Osteoblast (primary cell): ENCODE data around the gene COLEC11. TPM values are rescaled to one million over a fixed set of nuclear protein-coding genes. Genes with fewer than 3 reads are reported as not detected.

Experiments used
- DNase-seq: peaks from one replicate; pipeline ENCODE4 v3.0.0; 2011; ENCODE audit warnings: low spot score, mixed read lengths; ENCODE audit not compliant: insufficient read length; ENCODE audit errors: missing footprints
- H2AFZ ChIP-seq: 2 replicates; pipeline ENCODE4 v1.6.0; 2011; ENCODE audit warnings: mild to moderate bottlenecking, low read length
- H3K27ac ChIP-seq: 2 replicates; pipeline ENCODE4 v1.5.1; 2011; ENCODE audit warnings: mild to moderate bottlenecking, low read depth, low read length, moderate library complexity
- H3K27me3 ChIP-seq: 2 replicates; pipeline ENCODE4 v1.6.0; 2012; ENCODE audit warnings: mild to moderate bottlenecking, control low read depth, inconsistent platforms, low read length, moderate library complexity; ENCODE audit not compliant: insufficient read depth
- H3K36me3 ChIP-seq: 2 replicates; pipeline ENCODE4 v1.5.1; 2011; ENCODE audit warnings: mild to moderate bottlenecking, low read length, control low read depth, moderate library complexity; ENCODE audit not compliant: insufficient read depth
- H3K4me1 ChIP-seq: 2 replicates; pipeline ENCODE4 v1.5.1; 2011; ENCODE audit warnings: mild to moderate bottlenecking, low read length, control low read depth, moderate library complexity; ENCODE audit not compliant: insufficient read depth
- H3K4me2 ChIP-seq: 2 replicates; pipeline ENCODE4 v1.6.0; 2011; ENCODE audit warnings: mild to moderate bottlenecking, low read length; ENCODE audit not compliant: insufficient read depth
- H3K4me3 ChIP-seq: fragments of 200-600 bp; sonication (generic); 3 replicates; pipeline ENCODE4 v1.5.1; 2012; ENCODE audit warnings: mild to moderate bottlenecking, low read length, inconsistent platforms; ENCODE audit not compliant: insufficient read depth
- H3K79me2 ChIP-seq: 2 replicates; pipeline ENCODE4 v1.6.0; 2012; ENCODE audit warnings: mild to moderate bottlenecking, low read length, control low read depth, inconsistent platforms; ENCODE audit not compliant: insufficient read depth
- H3K9me3 ChIP-seq: 2 replicates; pipeline ENCODE4 v1.5.1; 2011; ENCODE audit warnings: low read depth, low read length, control low read depth
- H4K20me1 ChIP-seq: 2 replicates; pipeline ENCODE4 v1.6.0; 2012; ENCODE audit warnings: mild to moderate bottlenecking, low read length, control low read depth; ENCODE audit not compliant: insufficient read depth
- total RNA-seq: library from RNA; depleted of rRNA; stranded (reverse); fragments of >200 nt; gene quantifications from 2 replicates; pipeline ENCODE4 v1.2.3, GENCODE V29; 2012
- TF ChIP-seq, protein P1 (sequence below): IDR thresholded peaks from 2 replicates; pipeline ENCODE4 v1.5.1; 2011; ENCODE audit warnings: mild to moderate bottlenecking, low read depth, low read length, moderate library complexity; ENCODE audit errors: extremely low read depth

COLEC11 gene
- total RNA-seq, 1 donor = 0.36 TPM

DNA sequence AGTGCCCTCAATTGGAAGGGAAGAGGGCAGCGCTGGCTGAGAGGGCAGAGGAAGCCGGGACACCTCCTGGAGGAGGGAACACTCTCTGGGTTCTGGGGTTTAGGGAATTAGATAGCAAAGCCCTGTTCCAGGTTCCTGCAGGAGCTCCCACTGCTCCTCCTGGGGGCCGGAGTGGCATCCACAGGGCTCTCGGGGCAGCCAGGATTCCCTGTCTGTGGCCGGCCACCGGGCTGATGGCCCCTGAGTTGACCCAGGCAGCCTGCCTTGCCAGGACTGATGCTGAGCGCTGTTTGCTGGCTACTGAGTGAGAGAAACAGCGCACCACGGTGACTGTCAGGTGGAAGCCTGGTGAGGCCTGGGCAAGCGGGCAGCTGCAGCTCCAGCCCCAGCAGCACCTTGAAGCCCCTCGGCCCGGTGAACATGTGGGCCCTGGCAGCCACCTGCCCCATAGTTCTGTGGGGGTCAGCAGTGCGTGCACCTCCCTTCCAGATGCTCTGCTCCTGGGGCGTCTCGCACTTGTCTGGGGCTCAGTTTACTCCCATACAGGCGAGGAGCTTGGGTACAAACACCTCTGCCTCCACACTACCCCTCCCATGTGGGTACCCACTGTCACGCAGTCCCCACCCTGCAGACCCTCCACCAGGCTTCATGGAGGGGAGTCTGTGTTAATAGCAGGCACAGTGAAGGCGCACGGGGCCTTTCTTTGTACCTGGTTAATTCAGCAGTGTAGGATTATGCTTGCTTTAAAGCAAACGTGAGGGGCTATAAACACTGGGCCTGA, 55.4 kb downstream of the COLEC11 start:
- peak overlapping the region; percentile 77 for H3K4me2 ChIP-seq
- H3K4me1 ChIP-seq = peaks cover 11% of the 10 kb centered on the region
- H2AFZ ChIP-seq = peak overlapping the region; percentile 66
- H3K9me3 ChIP-seq = no peaks in the 10 kb centered on the region
- H3K36me3 ChIP-seq = no peaks in the 10 kb centered on the region
- H3K27me3 ChIP-seq = no peaks in the 10 kb centered on the region
- H3K4me3 ChIP-seq = peak overlapping the region; percentile 35
- TF ChIP-seq, protein P1, sequence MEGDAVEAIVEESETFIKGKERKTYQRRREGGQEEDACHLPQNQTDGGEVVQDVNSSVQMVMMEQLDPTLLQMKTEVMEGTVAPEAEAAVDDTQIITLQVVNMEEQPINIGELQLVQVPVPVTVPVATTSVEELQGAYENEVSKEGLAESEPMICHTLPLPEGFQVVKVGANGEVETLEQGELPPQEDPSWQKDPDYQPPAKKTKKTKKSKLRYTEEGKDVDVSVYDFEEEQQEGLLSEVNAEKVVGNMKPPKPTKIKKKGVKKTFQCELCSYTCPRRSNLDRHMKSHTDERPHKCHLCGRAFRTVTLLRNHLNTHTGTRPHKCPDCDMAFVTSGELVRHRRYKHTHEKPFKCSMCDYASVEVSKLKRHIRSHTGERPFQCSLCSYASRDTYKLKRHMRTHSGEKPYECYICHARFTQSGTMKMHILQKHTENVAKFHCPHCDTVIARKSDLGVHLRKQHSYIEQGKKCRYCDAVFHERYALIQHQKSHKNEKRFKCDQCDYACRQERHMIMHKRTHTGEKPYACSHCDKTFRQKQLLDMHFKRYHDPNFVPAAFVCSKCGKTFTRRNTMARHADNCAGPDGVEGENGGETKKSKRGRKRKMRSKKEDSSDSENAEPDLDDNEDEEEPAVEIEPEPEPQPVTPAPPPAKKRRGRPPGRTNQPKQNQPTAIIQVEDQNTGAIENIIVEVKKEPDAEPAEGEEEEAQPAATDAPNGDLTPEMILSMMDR = no peak
- H4K20me1 ChIP-seq = no peaks in the 10 kb centered on the region
- DNase-seq = no peak
- no peaks in the 10 kb centered on the region for H3K79me2 ChIP-seq
- no peak overlapping the region for H3K27ac ChIP-seq

GRCh38 chr2:3651691-3652648, 57.1 kb downstream of the COLEC11 start:
- TF ChIP-seq, protein P1 = no peak
- H3K79me2 ChIP-seq = no peaks in the 10 kb centered on the region
- peak; percentile 96 for DNase-seq
- no peaks in the 10 kb centered on the region for H3K27me3 ChIP-seq
- H3K4me1 ChIP-seq = peaks cover 11% of the 10 kb centered on the region
- no peaks in the 10 kb centered on the region for H3K9me3 ChIP-seq
- no peaks in the 10 kb centered on the region for H4K20me1 ChIP-seq
- peak overlapping the region; percentile 58 for H3K4me3 ChIP-seq
- H2AFZ ChIP-seq = peak overlapping the region; percentile 97
- H3K4me2 ChIP-seq = peak overlapping the region; percentile 86
- no peaks in the 10 kb centered on the region for H3K36me3 ChIP-seq
- H3K27ac ChIP-seq = no peak overlapping the region

GRCh38 chr2:3652896-3653625, 58.1 kb downstream of the COLEC11 start:
- Histone ChIP-seq H2AFZ (no peak overlapping the region), H3K4me1 (peaks cover 11% of the 10 kb centered on the region)

More at GRCh38 chr2:3652896-3653625, 58.1 kb downstream of the COLEC11 start:
- H3K9me3 ChIP-seq = no peaks in the 10 kb centered on the region
- no peak overlapping the region for H3K4me3 ChIP-seq
- TF ChIP-seq, protein P1 = no peak
- no peaks in the 10 kb centered on the region for H3K27me3 ChIP-seq
- H3K36me3 ChIP-seq = no peaks in the 10 kb centered on the region
- no peak overlapping the region for H3K27ac ChIP-seq
- DNase-seq = peak; percentile 84
- H3K79me2 ChIP-seq = no peaks in the 10 kb centered on the region
- H3K4me2 ChIP-seq = no peak overlapping the region
- H4K20me1 ChIP-seq = no peaks in the 10 kb centered on the region
